ES-I3 (cell line): ENCODE data around the gene IGFALS.

Experiments
- H3K36me3 ChIP-seq: 2 replicates; pipeline ENCODE4 v1.6.1; 2013; ENCODE audit warnings: mild to moderate bottlenecking, low read length, control low read depth, moderate library complexity; ENCODE audit not compliant: insufficient read depth
- H3K4me1 ChIP-seq: 2 replicates; pipeline ENCODE4 v1.6.1; 2013; ENCODE audit warnings: mild to moderate bottlenecking, control low read depth, low read length; ENCODE audit not compliant: insufficient read depth
- H3K9ac ChIP-seq: 2 replicates; pipeline ENCODE4 v1.6.1; 2013; ENCODE audit warnings: low read depth, mild to moderate bottlenecking, low read length, moderate library complexity
- H3K9me3 ChIP-seq: 2 replicates; pipeline ENCODE4 v1.6.1; 2013; ENCODE audit warnings: mild to moderate bottlenecking, low read length, moderate library complexity; ENCODE audit not compliant: control insufficient read depth, insufficient read depth

Gene IGFALS

DNA sequence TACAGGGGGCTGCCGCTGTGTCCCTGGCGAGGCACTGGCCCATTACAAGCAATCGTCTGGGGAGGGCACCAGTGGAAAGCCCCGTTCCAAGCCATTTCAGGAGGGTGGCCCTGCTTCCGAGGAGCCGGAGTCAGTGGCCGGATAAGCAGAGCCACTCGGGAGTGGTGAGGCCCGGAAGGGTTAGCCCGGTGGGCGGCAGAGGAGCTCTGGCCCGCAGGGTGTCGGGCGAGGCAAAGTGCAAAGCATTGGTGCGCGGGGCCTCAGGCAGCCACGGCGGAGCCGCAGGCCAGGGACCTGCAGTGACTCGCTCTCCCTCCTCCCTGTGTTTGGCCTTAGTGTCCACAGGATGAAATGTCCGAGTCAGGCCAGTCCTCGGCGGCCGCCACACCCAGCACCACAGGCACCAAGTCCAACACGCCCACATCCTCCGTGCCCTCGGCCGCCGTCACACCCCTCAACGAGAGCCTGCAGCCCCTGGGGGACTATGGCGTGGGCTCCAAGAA lies 46.8 kb downstream of the IGFALS start:
- peaks cover 5% of the 10 kb centered on the region; the same call in 1 of the 2 replicates for H3K4me1 ChIP-seq
- H3K9me3 ChIP-seq: no peaks in the 10 kb centered on the region
- peaks cover 6% of the 10 kb centered on the region; the same call in 1 of the 2 replicates for H3K36me3 ChIP-seq
- no peak overlapping the region for H3K9ac ChIP-seq

DNA sequence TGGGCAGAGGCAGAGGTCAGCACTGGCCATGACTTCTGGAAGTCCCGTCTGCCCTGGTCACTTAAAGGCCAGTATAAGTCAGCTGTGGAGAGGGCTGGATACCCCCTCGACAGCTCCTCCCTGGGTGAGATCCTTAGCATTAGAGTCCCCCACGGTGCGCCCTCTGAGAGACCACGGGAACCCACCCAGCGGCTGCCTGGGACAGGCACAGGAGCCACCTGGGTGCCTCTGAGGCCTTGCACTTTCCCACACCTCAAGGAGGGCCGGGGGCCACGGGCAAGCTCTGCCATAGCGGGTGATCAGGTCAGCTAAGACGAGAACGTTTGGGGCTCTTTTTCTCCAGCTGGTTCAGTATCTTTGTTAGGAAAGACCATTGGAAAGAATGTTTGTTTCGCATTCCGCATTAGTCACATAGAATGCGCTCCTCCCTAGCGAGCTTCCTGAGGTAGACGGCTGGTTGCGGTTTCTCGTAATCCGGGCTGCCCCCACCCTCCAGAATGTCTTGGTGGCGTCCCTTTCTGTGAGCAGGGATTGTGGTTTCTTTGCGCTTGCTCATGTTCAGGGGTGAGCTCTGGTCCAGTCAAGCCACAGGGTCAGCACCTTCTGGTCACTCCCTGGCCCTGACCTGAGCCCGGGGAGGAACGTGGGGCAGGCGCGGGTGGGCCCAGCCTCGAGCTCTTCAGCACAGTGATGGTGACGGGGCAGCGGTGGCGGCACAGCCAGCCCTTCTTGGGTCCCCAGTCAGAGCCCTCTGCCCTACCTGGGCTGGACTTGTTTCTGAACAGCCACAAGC lies 47.4 kb downstream of the IGFALS start:
- no peak overlapping the region for H3K9ac ChIP-seq
- peaks cover 5% of the 10 kb centered on the region; the same call in 1 of the 2 replicates for H3K4me1 ChIP-seq
- no peaks in the 10 kb centered on the region for H3K9me3 ChIP-seq
- H3K36me3 ChIP-seq: peaks cover 6% of the 10 kb centered on the region; the same call in 1 of the 2 replicates

DNA sequence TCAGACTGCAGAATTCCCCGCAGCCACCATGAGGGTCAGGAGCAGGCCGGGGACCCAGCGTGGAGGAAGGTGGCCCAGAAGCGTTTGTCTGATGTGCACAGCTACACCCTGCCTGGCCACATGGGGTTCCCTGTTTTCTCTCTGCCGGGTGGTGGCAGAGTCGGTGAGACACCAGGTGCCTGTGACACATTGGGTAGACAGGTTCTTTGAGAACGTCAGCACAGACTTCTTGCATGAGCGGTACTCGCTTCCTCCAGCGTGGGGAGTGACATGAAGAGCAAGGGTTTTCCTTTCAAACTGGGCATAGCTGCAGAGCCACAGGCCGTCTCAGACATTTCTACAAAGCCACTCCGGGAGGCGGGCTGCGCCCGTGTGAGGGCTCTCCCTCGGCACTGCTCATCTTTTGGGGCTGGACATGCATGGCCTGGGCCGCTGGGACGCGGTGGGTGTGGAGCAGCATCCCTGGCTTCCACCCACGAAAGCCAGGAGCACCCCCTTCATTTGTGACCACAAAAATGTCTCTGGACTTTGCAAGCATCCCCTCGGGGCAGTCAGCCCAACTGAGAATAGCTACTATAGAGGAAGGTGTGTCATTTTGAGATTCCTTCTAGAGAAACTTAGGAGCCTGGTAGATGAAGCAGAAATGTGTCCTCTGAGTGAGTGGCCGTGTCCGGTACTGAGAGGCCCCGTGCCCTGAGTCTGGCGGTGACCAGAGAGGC lies 48.2 kb downstream of the IGFALS start:
- H3K36me3 ChIP-seq: peaks cover 6% of the 10 kb centered on the region; the same call in 1 of the 2 replicates
- H3K9ac ChIP-seq: no peak overlapping the region
- H3K4me1 ChIP-seq: peaks cover 5% of the 10 kb centered on the region; the same call in 1 of the 2 replicates
- H3K9me3 ChIP-seq: no peaks in the 10 kb centered on the region

DNA sequence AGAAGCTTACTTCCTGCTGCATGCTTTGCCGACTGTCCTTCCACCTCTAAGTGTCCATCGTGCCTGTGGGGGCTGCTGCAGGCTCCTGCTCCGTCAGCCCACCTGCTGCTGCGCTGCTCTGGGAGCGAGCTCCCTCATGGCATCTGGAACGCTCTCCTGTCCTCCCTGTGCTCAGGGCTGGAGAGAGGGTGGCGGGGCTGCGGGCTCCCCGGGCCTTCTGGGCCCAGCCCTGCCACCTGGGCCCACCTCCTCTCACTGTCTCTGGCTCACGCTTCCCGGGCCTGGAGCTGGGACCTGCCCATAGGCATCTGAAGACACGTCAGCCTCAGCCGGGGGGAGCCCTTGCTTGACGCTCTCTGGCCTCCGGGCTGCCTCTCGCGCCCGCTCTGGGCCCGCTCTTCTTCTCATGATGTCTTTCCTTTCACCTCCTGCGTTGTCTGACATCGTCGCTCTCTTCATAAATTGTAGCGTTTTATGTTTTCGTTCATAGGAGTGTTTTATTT lies 49.1 kb downstream of the IGFALS start:
- Histone ChIP-seq H3K9me3 (no peaks in the 10 kb centered on the region), H3K36me3 (peaks cover 6% of the 10 kb centered on the region; the same call in 1 of the 2 replicates), H3K9ac (no peak overlapping the region), H3K4me1 (peaks cover 5% of the 10 kb centered on the region; the same call in 1 of the 2 replicates)

DNA sequence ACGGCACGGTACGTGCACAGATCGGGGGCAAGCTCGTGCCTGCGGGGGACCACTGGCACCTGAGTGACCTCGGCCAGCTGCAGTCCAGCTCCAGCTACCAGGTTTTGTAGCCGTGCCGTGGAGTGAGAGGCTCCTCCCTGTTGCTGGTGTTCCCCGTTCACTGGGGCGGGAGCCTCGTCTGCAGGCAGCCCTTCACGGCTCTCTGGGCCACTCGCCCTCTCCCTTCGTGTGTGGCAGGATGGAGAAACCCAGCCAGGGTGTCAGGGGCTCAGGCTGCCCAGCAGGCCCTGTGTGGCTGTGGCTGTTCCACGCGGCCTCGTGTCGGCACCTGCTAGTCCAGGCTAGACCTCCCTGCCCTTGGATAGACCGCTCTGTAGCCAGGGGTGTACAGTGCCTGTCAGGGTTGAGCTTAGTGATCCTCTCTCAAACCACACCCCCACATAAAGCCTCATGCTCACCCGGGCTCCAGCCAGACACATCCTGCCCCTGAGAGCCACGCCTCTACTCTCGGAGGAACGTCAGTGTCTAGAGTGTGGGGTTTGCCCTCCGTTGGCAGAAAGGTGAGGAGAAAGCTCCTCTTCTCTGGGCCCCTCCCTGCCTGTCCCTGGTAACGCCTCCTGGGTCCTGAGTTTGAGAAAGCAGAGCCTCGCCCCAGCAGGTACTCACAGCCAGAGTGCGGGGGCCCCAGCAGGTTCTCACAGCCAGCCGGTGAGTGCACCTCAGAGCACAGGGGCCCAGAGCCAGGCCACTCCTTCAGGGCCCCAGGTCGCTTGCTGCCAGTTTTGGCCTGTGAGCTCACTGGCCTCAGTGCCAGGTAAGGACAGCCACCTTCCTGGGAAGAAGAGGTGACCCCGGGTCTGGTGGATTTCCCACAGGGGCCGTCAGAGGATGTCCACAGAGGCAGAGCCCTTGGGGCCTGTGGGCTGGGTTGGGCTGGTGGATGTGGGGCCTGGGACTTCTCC lies 49.8 kb downstream of the IGFALS start:
- peaks cover 1% of the 10 kb centered on the region; the same call in 1 of the 2 replicates for H3K36me3 ChIP-seq
- no peak overlapping the region for H3K9ac ChIP-seq
- H3K4me1 ChIP-seq: peaks cover 5% of the 10 kb centered on the region; the same call in 1 of the 2 replicates
- H3K9me3 ChIP-seq: no peaks in the 10 kb centered on the region

DNA sequence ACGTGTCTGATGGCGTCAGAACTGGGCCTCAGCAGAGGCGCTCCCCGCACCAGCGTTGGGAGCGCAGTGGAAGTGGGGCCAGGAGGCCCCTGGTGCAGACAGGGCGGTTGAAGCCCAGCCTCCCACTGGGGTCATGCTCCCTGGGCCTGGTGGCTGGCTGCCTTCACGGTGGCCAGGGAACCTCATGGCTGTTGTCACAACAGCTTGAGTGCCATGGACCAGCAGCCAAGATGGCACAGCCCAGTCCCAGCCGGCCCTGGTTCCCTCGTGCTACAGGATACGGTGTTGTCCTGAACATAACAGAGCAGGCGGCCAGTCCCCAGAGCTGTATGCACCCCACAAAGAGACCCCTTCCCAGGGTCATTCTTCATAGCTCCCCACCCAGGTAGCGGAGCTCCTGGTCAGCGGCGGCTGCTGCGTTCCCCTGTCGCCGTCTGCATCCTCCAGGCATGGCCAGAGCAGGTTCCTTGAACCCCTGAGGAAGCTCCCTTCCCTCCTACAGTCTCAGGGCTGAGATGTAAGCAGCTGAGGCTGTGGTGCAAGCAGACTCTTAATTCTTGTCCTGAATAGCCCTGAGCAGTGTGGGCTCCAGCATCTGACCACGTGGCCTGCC lies 51.8 kb downstream of the IGFALS start:
- H3K36me3 ChIP-seq: no peaks in the 10 kb centered on the region
- no peaks in the 10 kb centered on the region for H3K9me3 ChIP-seq
- no peak overlapping the region for H3K9ac ChIP-seq
- peaks cover 5% of the 10 kb centered on the region; the same call in 1 of the 2 replicates for H3K4me1 ChIP-seq

DNA sequence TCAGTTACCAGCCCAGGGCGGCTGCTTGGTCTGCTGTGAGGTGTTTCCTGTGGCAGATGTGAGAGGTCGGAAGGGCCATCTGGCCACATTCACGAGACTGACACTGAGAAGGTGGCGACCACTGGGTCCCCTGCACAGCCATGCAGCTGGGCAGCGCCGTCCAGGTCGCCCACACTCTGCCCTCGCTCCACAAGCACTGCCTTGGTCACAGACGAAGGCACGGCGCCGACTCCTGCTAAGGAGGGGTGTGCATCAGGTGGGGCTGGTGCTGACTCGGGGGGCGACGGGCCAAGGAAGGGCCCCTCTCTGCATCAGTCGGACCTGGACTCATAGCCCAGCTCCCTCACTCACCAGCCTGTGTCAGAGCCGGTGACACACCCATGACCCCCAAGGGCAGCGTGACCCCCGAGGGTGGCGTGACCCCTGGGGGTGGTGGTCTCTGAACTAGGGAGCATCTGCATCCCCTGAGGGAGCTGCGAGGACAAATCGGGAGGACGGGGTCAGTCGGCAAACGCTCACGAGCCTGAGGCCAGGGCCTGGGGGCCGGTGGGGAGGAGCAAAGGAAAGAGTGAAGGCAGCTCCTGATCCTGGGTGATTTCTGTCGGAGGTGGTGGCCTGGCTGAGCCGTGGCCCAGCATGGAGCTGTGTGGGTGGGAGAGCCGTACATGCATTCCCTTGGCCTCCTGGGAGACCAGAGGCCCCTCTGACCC lies 52.6 kb downstream of the IGFALS start:
- Histone ChIP-seq H3K9ac (no peak overlapping the region), H3K36me3 (no peaks in the 10 kb centered on the region)

More for the DNA sequence above, 52.6 kb downstream of the IGFALS start:
- Histone ChIP-seq H3K4me1 (0 out of 2 replicates have a peak, but pooled peaks cover 5% of the 10 kb centered on the region), H3K9me3 (no peaks in the 10 kb centered on the region)
